HCT116 (cell line): Measurements from ENCODE around the gene SETD1A. TPM values are rescaled to one million over a fixed set of nuclear protein-coding genes. Genes with fewer than 3 reads are reported as not detected.

Experiments used
- ATAC-seq: fragments of 200-7000 bp; cut with Tn5 transposase; 2 replicates; pipeline ENCODE4 v1.9.1; 2020; ENCODE audit warnings: mild to moderate bottlenecking, moderate library complexity
- BruUV-seq: library from RNA; stranded (reverse); fragments of 400-500 nt; replicated peaks from 2 replicates; lab custom pipeline; 2021; lab: Mats Ljungman, UMichigan
- CTCF ChIA-PET: fragments of 300-600 bp; sonication (Branson Sonifier 250); formaldehyde crosslinking; loops from one replicate; lab custom pipeline; 2021; ENCODE audit warnings: antibody characterized with exemption; lab: Charles Lee
- POLR2A ChIA-PET: fragments of 300-600, 350-600 bp; sonication (Branson Sonifier 250); formaldehyde crosslinking; loops from one replicate; lab custom pipeline; 2021; ENCODE audit warnings: antibody characterized with exemption; lab: Charles Lee
- RAD21 ChIA-PET, 2 experiments: fragments of 300-600 bp; sonication (Branson Sonifier 250); formaldehyde crosslinking; loops; one replicate each; lab custom pipeline; 2023; ENCODE audit warnings: low total read pairs in 2 of 2; ENCODE audit not compliant: uncharacterized antibody in 2 of 2, unreplicated experiment in 2 of 2, low non-redundant PET in 1 of 2; lab: Charles Lee
- DNase-seq: peaks from one replicate; pipeline ENCODE4 v3.0.0-alpha.2; 2010; ENCODE audit warnings: low read depth, low spot score
- H2AFZ ChIP-seq: fragments of 200-600 bp; shearing (Covaris generic), sonication (generic); 2 replicates; pipeline ENCODE4 v1.6.1; 2017; ENCODE audit warnings: low read depth, mixed run types, mixed read lengths, antibody characterized with exemption, low read length; ENCODE audit not compliant: poor library complexity, severe bottlenecking
- H3K27ac ChIP-seq: 2 replicates; pipeline ENCODE4 v1.5.1; 2012; ENCODE audit warnings: low read depth, low read length
- H3K27me3 ChIP-seq: fragments of 200-600 bp; sonication (generic); 2 replicates; pipeline ENCODE4 v1.6.1; 2016; ENCODE audit warnings: mixed run types, low read length, mixed read lengths; ENCODE audit not compliant: insufficient read depth
- H3K36me3 ChIP-seq, 2 experiments: fragments of 200-500 bp in 1 of 2; fragments of 200-600 bp in 1 of 2; sonication (Bioruptor generic) in 1 of 2; sonication (generic) in 1 of 2; 2 replicates each; pipeline versions ENCODE4 v1.5.1 to v1.6.1; 2014 to 2016; ENCODE audit warnings: low read length in 2 of 2, inconsistent platforms in 1 of 2, mixed read lengths in 1 of 2, mixed run types in 1 of 2; ENCODE audit not compliant: insufficient read depth in 2 of 2, control insufficient read depth in 1 of 2
- H3K4me1 ChIP-seq, 2 experiments: fragments of 200-600 bp in 1 of 2; sonication (generic) in 1 of 2; 2 replicates each; pipeline versions ENCODE4 v1.5.1 to v1.6.1; 2012 to 2017; ENCODE audit warnings: low read length in 2 of 2, inconsistent platforms in 1 of 2, mild to moderate bottlenecking in 1 of 2, mixed read lengths in 1 of 2, mixed run types in 1 of 2, moderate library complexity in 1 of 2; ENCODE audit not compliant: insufficient read depth in 2 of 2, control insufficient read depth in 1 of 2
- H3K4me2 ChIP-seq: fragments of 200-600 bp; sonication (generic); 2 replicates; pipeline ENCODE4 v1.6.1; 2017; ENCODE audit warnings: mixed run types, low read length, mixed read lengths
- H3K4me3 ChIP-seq, 2 experiments: fragments of 200-600 bp in 1 of 2; sonication (generic) in 1 of 2; replicated peaks in 1 of 2; 2 replicates each; pipeline ENCODE4 v1.5.1; 2011 to 2016; ENCODE audit warnings: low read length in 2 of 2, control low read depth in 1 of 2, low read depth in 1 of 2, mild to moderate bottlenecking in 1 of 2, mixed read lengths in 1 of 2, mixed run types in 1 of 2
- H3K79me2 ChIP-seq: fragments of 200-600 bp; sonication (generic); 2 replicates; pipeline ENCODE4 v1.6.1; 2017; ENCODE audit warnings: mild to moderate bottlenecking, mixed run types, low read length, moderate library complexity, mixed read lengths; ENCODE audit not compliant: insufficient read depth
- H3K9ac ChIP-seq: fragments of 200-600 bp; sonication (generic); 2 replicates; pipeline ENCODE4 v1.6.1; 2016; ENCODE audit warnings: low read length, mixed read lengths
- H3K9me2 ChIP-seq: fragments of 200-600 bp; sonication (generic), shearing (Covaris generic); 2 replicates; pipeline ENCODE4 v1.6.1; 2017; ENCODE audit warnings: mixed run types, mild to moderate bottlenecking, moderate library complexity; ENCODE audit not compliant: insufficient read depth
- H3K9me3 ChIP-seq, 2 experiments: fragments of 200-500 bp in 1 of 2; fragments of 200-600 bp in 1 of 2; sonication (Bioruptor generic) in 1 of 2; sonication (generic) in 1 of 2; 2 replicates each; pipeline ENCODE4 v1.6.1; 2014 to 2017; ENCODE audit warnings: low read length in 2 of 2, mixed read lengths in 2 of 2, inconsistent platforms in 1 of 2, low read depth in 1 of 2, mild to moderate bottlenecking in 1 of 2, mixed run types in 1 of 2, moderate library complexity in 1 of 2; ENCODE audit not compliant: control insufficient read depth in 1 of 2, insufficient read depth in 1 of 2
- H4K20me1 ChIP-seq: fragments of 200-600 bp; sonication (generic), shearing (Covaris generic); 2 replicates; pipeline ENCODE4 v1.6.1; 2017; ENCODE audit warnings: mixed run types, mild to moderate bottlenecking, moderate library complexity; ENCODE audit not compliant: insufficient read depth
- CBX3 ChIP-seq: IDR thresholded peaks from 2 replicates; pipeline ENCODE4 v1.6.1; 2012; ENCODE audit warnings: low read depth
- POLR2A ChIP-seq: IDR thresholded peaks from 2 replicates; pipeline ENCODE4 v1.7.0; 2011; ENCODE audit warnings: borderline replicate concordance; ENCODE audit not compliant: insufficient read depth, insufficient read length; ENCODE audit errors: extremely low read depth
- POLR2AphosphoS5 ChIP-seq: IDR thresholded peaks from 2 replicates; pipeline ENCODE4 v1.6.1; 2011; ENCODE audit warnings: mild to moderate bottlenecking, low read depth, low read length, moderate library complexity
- SRF ChIP-seq: IDR thresholded peaks from 2 replicates; pipeline ENCODE4 v1.6.1; 2012; ENCODE audit warnings: low read depth
- TCF7L2 ChIP-seq: IDR thresholded peaks from 2 replicates; pipeline ENCODE4 v1.7.0; 2011; ENCODE audit warnings: borderline replicate concordance, inconsistent platforms; ENCODE audit not compliant: insufficient read depth, insufficient read length; ENCODE audit errors: extremely low read depth
- YY1 ChIP-seq: IDR thresholded peaks from 2 replicates; pipeline ENCODE4 v1.6.1; 2011; ENCODE audit warnings: low read length, low read depth, moderate library complexity, mild to moderate bottlenecking; ENCODE audit not compliant: insufficient replicate concordance; ENCODE audit errors: extremely low read depth
- intact Hi-C: fragments of 100-400 bp; cut with micrococcal nuclease; formaldehyde crosslinking; loops from 2 replicates; pipeline ENCODE4 v1.10.0; 2022
- total RNA-seq: library from RNA; stranded (reverse); gene quantifications from one replicate; pipeline ENCODE4 v1.2.1, GENCODE V29; 2021; ENCODE audit not compliant: unreplicated experiment
- TF ChIP-seq, protein P1 (sequence below): IDR thresholded peaks from 2 replicates; pipeline ENCODE4 v1.6.1; 2012

The SETD1A gene
- total RNA-seq, 1 experiment from 2014 or later: 26.9 TPM

DNA sequence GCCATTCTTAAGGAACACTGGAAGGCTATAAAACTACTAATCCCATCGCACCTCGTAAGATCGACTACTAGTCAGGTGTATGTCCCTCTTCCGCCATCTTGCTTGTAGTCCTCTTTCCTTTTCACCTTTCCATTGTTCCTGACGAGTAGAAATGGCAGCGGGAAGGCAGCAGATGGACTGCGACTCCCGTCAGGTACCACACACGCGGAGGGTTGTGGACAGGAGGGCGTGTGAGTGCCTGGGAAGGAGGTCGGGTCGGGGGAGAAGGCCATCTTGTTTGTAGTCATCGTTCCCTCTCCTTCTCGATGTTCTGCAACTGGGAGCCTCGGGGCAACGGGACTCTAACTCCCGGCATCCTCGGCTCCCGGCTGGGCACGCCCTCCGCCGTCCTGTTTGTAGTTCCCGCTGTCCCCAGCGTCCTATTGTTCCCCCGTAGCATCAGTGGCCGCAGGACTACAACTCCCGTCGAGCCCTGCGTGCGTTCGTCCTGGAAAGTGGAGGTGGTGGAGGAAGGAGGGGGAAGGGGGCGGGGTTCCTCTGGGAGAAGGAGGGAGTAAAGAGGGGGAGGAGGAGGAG lies 34.5 kb upstream of the SETD1A start:
- Histone ChIP-seq H3K9me2 (no peaks in the 10 kb centered on the region), H3K36me3 (peaks cover 0 to 5% of the 10 kb centered on the region in 2 experiments; a peak in 1 of 4 replicates), H3K4me1 (peaks cover 11 to 25% of the 10 kb centered on the region in 2 experiments; a peak in 3 of 4 replicates), H2AFZ (no peak overlapping the region)
- RAD21 ChIA-PET: interaction anchor here in 1 of 2 experiments (0.6 kb wide), 1 partner anchor 79 kb away, joined by 4 read pairs; no protein-coding TSS in a partner anchor
- BruUV-seq: no TSS peak
- peak; percentile 99 for DNase-seq
- TF ChIP-seq SRF (no peak), POLR2A (peak; percentile 26), YY1 (peak; percentile 97), TCF7L2 (peak; percentile 34)
- TF ChIP-seq, protein P1, sequence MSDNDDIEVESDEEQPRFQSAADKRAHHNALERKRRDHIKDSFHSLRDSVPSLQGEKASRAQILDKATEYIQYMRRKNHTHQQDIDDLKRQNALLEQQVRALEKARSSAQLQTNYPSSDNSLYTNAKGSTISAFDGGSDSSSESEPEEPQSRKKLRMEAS: no peak
- TF ChIP-seq, all 23 proteins: peak for 3
- POLR2A ChIA-PET: interaction anchor here (1.0 kb wide), 1 partner anchor 27 kb away, joined by 6 read pairs; the partner anchor contains the start of gene CTF1
- Histone ChIP-seq H3K4me3 (peak overlapping the region; percentile 62 to 97), H3K27me3 (no peaks in the 10 kb centered on the region), H4K20me1 (no peaks in the 10 kb centered on the region), H3K79me2 (peaks cover 10% of the 10 kb centered on the region; the same call in 1 of the 2 replicates), H3K9me3 (no peaks in the 10 kb centered on the region), H3K4me2 (peak overlapping the region; percentile 95), H3K9ac (peak overlapping the region; percentile 67), H3K27ac (peak overlapping the region; percentile 92)
- peak; percentile 76 for ATAC-seq
- CTCF ChIA-PET: interaction anchor here (1.0 kb wide), 1 partner anchor 18 kb away, joined by 6 read pairs; no protein-coding TSS in a partner anchor
- intact Hi-C loops: loop anchor here (1.0 to 5.0 kb wide), 6 partner anchors 26 to 476 kb away; partner anchors contain the start of genes CTF1, PRR14, SEPHS2 and ZNF629

DNA sequence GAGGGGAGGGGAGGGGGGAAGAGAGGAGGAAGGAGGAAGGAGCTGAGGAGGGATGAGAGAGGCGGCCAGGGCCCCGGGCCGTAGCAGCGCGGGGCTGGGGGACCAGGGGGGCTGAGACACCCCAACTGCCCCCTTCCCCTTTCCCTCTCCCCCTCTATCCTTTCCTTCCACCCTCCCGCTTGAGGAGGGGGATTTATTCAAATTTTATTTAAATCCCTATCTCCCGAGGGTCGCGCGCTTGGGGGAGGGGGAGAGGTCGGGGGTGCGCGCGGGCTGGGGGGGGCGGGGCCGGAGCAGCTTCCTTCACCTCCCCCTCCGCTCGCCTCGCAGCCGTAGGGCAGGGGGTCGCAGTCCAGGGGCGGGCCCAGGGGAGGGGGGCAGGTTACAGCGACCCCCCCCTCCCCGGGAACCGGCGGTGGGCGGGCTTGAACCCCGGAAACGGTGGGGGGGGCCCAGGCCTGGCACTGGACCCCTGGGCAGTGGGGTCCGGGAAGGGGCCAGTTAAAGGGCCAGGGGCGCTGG lies 33.9 kb upstream of the SETD1A start, which contains the start of gene FBXL19:
Gene FBXL19 (plus strand): TSS at position 19 of the 522 bp plus-strand sequence. CDS start 2,183 bp downstream, outside the sequence.
- no peaks in the 10 kb centered on the region for H3K27me3 ChIP-seq
- CTCF ChIA-PET: interaction anchor here (1.0 kb wide), 1 partner anchor 18 kb away, joined by 6 read pairs; no protein-coding TSS in a partner anchor
- H3K4me2 ChIP-seq: peak within 1 kb of the TSS; percentile 95
- intact Hi-C loops: loop anchor here (2.0 to 5.0 kb wide), 5 partner anchors 27 to 476 kb away; partner anchors contain the start of genes CTF1, PRR14, SEPHS2 and ZNF629
- DNase-seq (no peak), ATAC-seq (no peak)
- H3K36me3 ChIP-seq: peaks cover 0 to 5% of the 10 kb centered on the region in 2 experiments; a peak in 1 of 4 replicates
- TF ChIP-seq POLR2A (peak; percentile 2), CBX3 (no peak), POLR2AphosphoS5 (peak; percentile 65)
- TF ChIP-seq, all 23 proteins: peak for 2
- Histone ChIP-seq H3K9me3 (no peaks in the 10 kb centered on the region), H2AFZ (no peak within 1 kb of the TSS), H3K9ac (peak within 1 kb of the TSS; percentile 67), H3K79me2 (peaks cover 10% of the 10 kb centered on the region; the same call in 1 of the 2 replicates), H3K9me2 (no peaks in the 10 kb centered on the region), H3K27ac (peak within 1 kb of the TSS; percentile 92), H3K4me1 (peaks cover 11 to 25% of the 10 kb centered on the region in 2 experiments; a peak in 3 of 4 replicates), H4K20me1 (no peaks in the 10 kb centered on the region), H3K4me3 (peak within 1 kb of the TSS; percentile 62 to 97)
- ChIA-PET POLR2A (interaction anchor here (0.6 to 1.0 kb wide), 2 partner anchors 28 to 289 kb away, joined by 3 to 6 read pairs; partner anchors contain the start of gene CTF1), RAD21 (interaction anchor here in 1 of 2 experiments (0.6 kb wide), 1 partner anchor 80 kb away, joined by 4 read pairs; no protein-coding TSS in a partner anchor)
- BruUV-seq: no TSS peak
